ENCODE data around the gene AIFM3. TPM values are rescaled to one million over a fixed set of nuclear protein-coding genes. Genes with fewer than 3 reads are reported as not detected.
"Not testable (repeated sequence)": the region's sequence is repeated elsewhere in the genome, so short reads cannot be mapped to it uniquely, and the experiment has no call there.

The AIFM3 gene
- total RNA-seq, 2 donors from 2014 or later = 3.4 to 5.8 TPM

- H3K36me3 ChIP-seq = peaks cover 12% of the 10 kb centered on the region
- no peaks in the 10 kb centered on the region for H3K9me3 ChIP-seq
- DNase-seq (ENCODE audit: low spot score) (no peak), ATAC-seq (ENCODE audit: insufficient number of reproducible peaks, low FRiP score, low read depth) (no peak)
- no peak for TF ChIP-seq CTCF (IDR thresholded peaks at IDR 0.05)
- no peak overlapping the region for H3K4me3 ChIP-seq
- H3K27me3 ChIP-seq (replicated peaks; ENCODE audit: insufficient read depth) = no peaks in the 10 kb centered on the region
- H3K27ac ChIP-seq = no peak overlapping the region
- H3K4me1 ChIP-seq (ENCODE audit: control insufficient read depth in 1 of 2, low read depth in 2 of 2) = peaks cover 9 to 25% of the 10 kb centered on the region in 2 donors
These were observed 35.9 kb upstream of the AIFM3 start for GRCh38 chr22:20931126-20931654.

- H3K36me3 ChIP-seq = peaks cover 12% of the 10 kb centered on the region
- no peak for DNase-seq (ENCODE audit: low spot score)
- no peak for TF ChIP-seq CTCF (IDR thresholded peaks at IDR 0.05)
- no peak for ATAC-seq (ENCODE audit: insufficient number of reproducible peaks, low FRiP score, low read depth)
- H3K27ac ChIP-seq = no peak overlapping the region
- H3K4me1 ChIP-seq (ENCODE audit: control insufficient read depth in 1 of 2, low read depth in 2 of 2) = peaks cover 20 to 43% of the 10 kb centered on the region in 2 donors
- no peaks in the 10 kb centered on the region for H3K27me3 ChIP-seq (replicated peaks; ENCODE audit: insufficient read depth)
- H3K9me3 ChIP-seq = no peaks in the 10 kb centered on the region
- H3K4me3 ChIP-seq = no peak overlapping the region
These were observed 33.1 kb upstream of the AIFM3 start for GRCh38 chr22:20933910-20934309.

- not testable (repeated sequence) for ATAC-seq (ENCODE audit: insufficient number of reproducible peaks, low FRiP score, low read depth); H3K4me3 ChIP-seq; H3K9me3 ChIP-seq; H3K27me3 ChIP-seq (replicated peaks; ENCODE audit: insufficient read depth); H3K27ac ChIP-seq; DNase-seq (ENCODE audit: low spot score)
- H3K4me1 ChIP-seq (ENCODE audit: control insufficient read depth in 1 of 2, low read depth in 2 of 2) = peaks cover 20 to 46% of the 10 kb centered on the region in 2 donors
- peaks cover 12% of the 10 kb centered on the region for H3K36me3 ChIP-seq
These were observed 32.0 kb upstream of the AIFM3 start for GRCh38 chr22:20935049-20935448.

- DNase-seq (ENCODE audit: low spot score); ATAC-seq (ENCODE audit: insufficient number of reproducible peaks, low FRiP score, low read depth); H3K9me3 ChIP-seq; H3K4me3 ChIP-seq; H3K27ac ChIP-seq; H3K27me3 ChIP-seq (replicated peaks; ENCODE audit: insufficient read depth): not testable (repeated sequence)
- peaks cover 20 to 55% of the 10 kb centered on the region in 2 donors for H3K4me1 ChIP-seq (ENCODE audit: control insufficient read depth in 1 of 2, low read depth in 2 of 2)
- H3K36me3 ChIP-seq = peaks cover 12% of the 10 kb centered on the region
These were observed 31.1 kb upstream of the AIFM3 start for GRCh38 chr22:20935780-20936539.

- H3K4me1 ChIP-seq (ENCODE audit: control insufficient read depth in 1 of 2, low read depth in 2 of 2) = peaks cover 17 to 52% of the 10 kb centered on the region in 2 donors
- no peak for ATAC-seq (ENCODE audit: insufficient number of reproducible peaks, low FRiP score, low read depth)
These were observed 29.8 kb upstream of the AIFM3 start for GRCh38 chr22:20937031-20937793.

More at GRCh38 chr22:20937031-20937793, 29.8 kb upstream of the AIFM3 start:
- no peaks in the 10 kb centered on the region for H3K27me3 ChIP-seq (replicated peaks; ENCODE audit: insufficient read depth)
- H3K36me3 ChIP-seq = peaks cover 12% of the 10 kb centered on the region
- no peak for DNase-seq (ENCODE audit: low spot score)
- H3K4me3 ChIP-seq = no peak overlapping the region
- H3K9me3 ChIP-seq = no peaks in the 10 kb centered on the region
- no peak overlapping the region for H3K27ac ChIP-seq
- no peak for TF ChIP-seq CTCF (IDR thresholded peaks at IDR 0.05)

All from thoracic aorta (tissue), 2 donors.